Endothelial cell of umbilical vein (primary cell): ENCODE measurements around the gene IQGAP3. TPM values are rescaled to one million over a fixed set of nuclear protein-coding genes. Genes with fewer than 3 reads are reported as not detected.

ENCODE experiments used
- BruUV-seq: library from RNA; stranded (reverse); fragments of 400-500 nt; replicated peaks from 2 replicates; lab custom pipeline; 2021; lab: Mats Ljungman, UMichigan
- CTCF ChIA-PET: fragments of 300-600, 350-600 bp; sonication (Branson Sonifier 250); formaldehyde crosslinking; loops from one replicate; lab custom pipeline; 2021; ENCODE audit warnings: antibody characterized with exemption, inconsistent platforms; lab: Charles Lee
- POLR2A ChIA-PET: fragments of 300-600, 350-600 bp; sonication (Branson Sonifier 250); formaldehyde crosslinking; loops from one replicate; lab custom pipeline; 2021; ENCODE audit warnings: antibody characterized with exemption, inconsistent platforms; lab: Charles Lee
- DNase-seq: peaks from one replicate; pipeline ENCODE4 v3.0.0-alpha.2; 2011; ENCODE audit warnings: low read depth, low spot score
- FAIRE-seq: peaks from 2 replicates; lab custom pipeline; 2011; peaks lifted over from hg19 to GRCh38; lab: Jason Lieb, UNC
- H2AFZ ChIP-seq: 2 replicates; pipeline ENCODE4 v1.6.0; 2012; ENCODE audit warnings: low read depth, low read length, control low read depth, inconsistent platforms
- H3K27ac ChIP-seq: 2 replicates; pipeline ENCODE4 v1.5.1; 2011; ENCODE audit warnings: low read depth, mild to moderate bottlenecking, control low read depth, low read length, moderate library complexity; ENCODE audit not compliant: insufficient read depth
- H3K27me3 ChIP-seq, 2 experiments: 2 replicates each; pipeline versions ENCODE4 v1.6.0 to v1.6.1; 2011; ENCODE audit warnings: low read length in 2 of 2, mixed read lengths in 1 of 2; ENCODE audit not compliant: control insufficient read depth in 2 of 2, insufficient read depth in 2 of 2
- H3K36me3 ChIP-seq, 2 experiments: 2 replicates in 1 of 2; 3 replicates in 1 of 2; pipeline ENCODE4 v1.5.1; 2011; ENCODE audit warnings: low read length in 2 of 2, mild to moderate bottlenecking in 1 of 2, moderate library complexity in 1 of 2; ENCODE audit not compliant: control insufficient read depth in 2 of 2, insufficient read depth in 2 of 2; ENCODE audit errors: extremely low read depth in 1 of 2
- H3K4me1 ChIP-seq: 3 replicates; pipeline ENCODE4 v1.5.1; 2011; ENCODE audit warnings: mild to moderate bottlenecking, low read length; ENCODE audit not compliant: control insufficient read depth, insufficient read depth; ENCODE audit errors: extremely low read depth
- H3K4me2 ChIP-seq: 2 replicates; pipeline ENCODE4 v1.6.1; 2011; ENCODE audit warnings: low read length, control low read depth, mixed read lengths; ENCODE audit not compliant: insufficient read depth
- H3K4me3 ChIP-seq, 3 experiments: fragments of 200-600 bp in 1 of 3; sonication (generic), shearing (Covaris generic) in 1 of 3; replicated peaks in 1 of 3; 2 replicates each; pipeline ENCODE4 v1.5.1; 2011 to 2016; ENCODE audit warnings: control low read depth in 3 of 3, low read length in 3 of 3, mild to moderate bottlenecking in 2 of 3, inconsistent platforms in 1 of 3, low read depth in 1 of 3, moderate library complexity in 1 of 3; ENCODE audit not compliant: insufficient read depth in 1 of 3
- H3K79me2 ChIP-seq: 2 replicates; pipeline ENCODE4 v1.6.0; 2012; ENCODE audit warnings: low read length, inconsistent platforms; ENCODE audit not compliant: control insufficient read depth, insufficient read depth
- H3K9ac ChIP-seq: replicated peaks from 2 replicates; pipeline ENCODE3; 2011; ENCODE audit warnings: low read length, control low read depth; ENCODE audit not compliant: insufficient read depth; ENCODE audit errors: extremely low read depth
- H3K9me1 ChIP-seq: replicated peaks from 3 replicates; pipeline ENCODE4 v1.6.0; 2011; ENCODE audit warnings: mild to moderate bottlenecking, low read length; ENCODE audit not compliant: control insufficient read depth, insufficient read depth; ENCODE audit errors: extremely low read depth
- H3K9me3 ChIP-seq: replicated peaks from 2 replicates; pipeline ENCODE4 v1.5.1; 2012; ENCODE audit warnings: low read length, inconsistent platforms; ENCODE audit not compliant: control insufficient read depth, insufficient read depth
- H4K20me1 ChIP-seq: replicated peaks from 2 replicates; pipeline ENCODE3; 2011; ENCODE audit warnings: mild to moderate bottlenecking, low read length; ENCODE audit not compliant: control insufficient read depth, insufficient read depth; ENCODE audit errors: extremely low read depth
- CTCF ChIP-seq, 2 donors: IDR thresholded peaks; 1 replicate in 1 of 2; 2 replicates in 1 of 2; pipeline ENCODE4 v1.5.1; 2011; ENCODE audit warnings: low read length in 2 of 2, mild to moderate bottlenecking in 2 of 2, moderate library complexity in 2 of 2, control low read depth in 1 of 2, inconsistent platforms in 1 of 2, low read depth in 1 of 2; ENCODE audit not compliant: insufficient read depth in 1 of 2; ENCODE audit errors: extremely low read depth in 1 of 2
- EZH2 ChIP-seq: IDR thresholded peaks from 2 replicates; pipeline ENCODE4 v1.6.1; 2012; ENCODE audit warnings: borderline replicate concordance, low read depth, mild to moderate bottlenecking, moderate library complexity, low read length, inconsistent platforms; ENCODE audit not compliant: severe bottlenecking
- FOS ChIP-seq: IDR thresholded peaks from 2 replicates; pipeline ENCODE4 v1.6.1; 2011; ENCODE audit warnings: mild to moderate bottlenecking, low read length, moderate library complexity, borderline replicate concordance; ENCODE audit not compliant: insufficient read depth
- GATA2 ChIP-seq: IDR thresholded peaks from 2 replicates; pipeline ENCODE4 v1.7.0; 2011; ENCODE audit warnings: low read depth, mild to moderate bottlenecking, moderate library complexity, mixed read lengths, low read length; ENCODE audit not compliant: insufficient read length, insufficient read depth
- MAX ChIP-seq: IDR thresholded peaks from 2 replicates; pipeline ENCODE4 v1.6.1; 2011; ENCODE audit not compliant: insufficient read depth, insufficient read length
- MYC ChIP-seq: IDR thresholded peaks from one replicate; pipeline ENCODE4 v1.6.1; 2011; ENCODE audit warnings: mild to moderate bottlenecking, low read depth, low read length
- POLR2A ChIP-seq: IDR thresholded peaks from 2 replicates; pipeline ENCODE4 v1.6.1; 2012; ENCODE audit warnings: low read depth, mild to moderate bottlenecking, control low read depth, low read length
- dilution Hi-C: fragments of 300-500 bp; cut with MboI; formaldehyde crosslinking; loops from one replicate; pipeline ENCODE4 v1.15.0; 2019; ENCODE audit warnings: low sequenced_read_pairs; ENCODE audit not compliant: extremely low pct_ligation_motif_present
- intact Hi-C: fragments of 100-400 bp; cut with micrococcal nuclease; formaldehyde crosslinking; loops from one replicate; pipeline ENCODE4 v1.10.0; 2022
- polyA plus RNA-seq, 4 experiments: library from polyadenylated mRNA; depleted of rRNA in 3 of 4; stranded (reverse) in 3 of 4; unstranded in 1 of 4; fragments of >200 nt; gene quantifications; 2 replicates each; pipeline versions ENCODE4 v1.2.1 to v1.2.3, GENCODE V29; 2011 to 2012; ENCODE audit warnings: missing spikeins in 1 of 4
- total RNA-seq: library from RNA; stranded (reverse); gene quantifications from 2 replicates; pipeline ENCODE4 v1.2.3, GENCODE V29; 2021

The IQGAP3 gene
- total and polyA plus RNA-seq, 2 donors (not counting 3 experiments of a cell fraction or from before 2014, with no cell fraction given): 28.3 to 60.7 TPM

GRCh38 chr1:156615946-156616345, 43.6 kb upstream of the IQGAP3 start:
- CTCF ChIA-PET: interaction anchor here (1.0 to 1.4 kb wide), 2 partner anchors 11 to 230 kb away, joined by 3 to 4 read pairs; no protein-coding TSS in a partner anchor
- FAIRE-seq (no peak), DNase-seq (no peak)
- Histone ChIP-seq H2AFZ (no peak overlapping the region), H3K4me3 (no peak overlapping the region), H3K4me1 (peaks cover 8% of the 10 kb centered on the region), H3K79me2 (no peaks in the 10 kb centered on the region), H3K27ac (no peak overlapping the region), H3K9me1 (no peaks in the 10 kb centered on the region), H3K36me3 (no peaks in the 10 kb centered on the region), H3K4me2 (peak overlapping the region; percentile 20), H3K27me3 (peaks cover 27 to 30% of the 10 kb centered on the region in 2 experiments), H4K20me1 (no peaks in the 10 kb centered on the region), H3K9ac (no peak overlapping the region), H3K9me3 (no peaks in the 10 kb centered on the region)
- intact Hi-C loops (no loop called here), dilution Hi-C loops (no loop called here)
- no TSS peak for BruUV-seq
- POLR2A ChIA-PET: no interaction called here
- TF ChIP-seq CTCF (IDR thresholded peaks at IDR 0.05; ENCODE audit: extremely low read depth in 1 of 2, insufficient read depth in 1 of 2, low read depth in 1 of 2, low read length in 2 of 2): no peak
- TF ChIP-seq FOS: no peak
- no peak for TF ChIP-seq MAX
- no peak for TF ChIP-seq EZH2
- no peak for TF ChIP-seq GATA2
- TF ChIP-seq POLR2A: no peak
- no peak for TF ChIP-seq MYC
